Measurements from ENCODE around the gene PKNOX1. TPM values are rescaled to one million over a fixed set of nuclear protein-coding genes. Genes with fewer than 3 reads are reported as not detected.
"Not testable (repeated sequence)": the region's sequence is repeated elsewhere in the genome, so short reads cannot be mapped to it uniquely, and the experiment has no call there.

The PKNOX1 gene
- total RNA-seq, 1 donor from 2014 or later: 25.1 TPM

GRCh38 chr21:42964546-42965210, 9.7 kb upstream of the PKNOX1 start:
- intact Hi-C loops (cut with micrococcal nuclease): no loop called here
- DNase-seq (ENCODE audit: low spot score): no peak
- H3K27me3 Mint-ChIP-seq (ENCODE audit: insufficient read depth): peaks cover 2% of the 10 kb centered on the region
- no peaks in the 10 kb centered on the region for H3K9me3 Mint-ChIP-seq
- no peaks in the 10 kb centered on the region for H3K36me3 Mint-ChIP-seq (ENCODE audit: low read depth)
- H3K27ac Mint-ChIP-seq: no peak overlapping the region
- H3K4me1 Mint-ChIP-seq (ENCODE audit: low read depth): no peaks in the 10 kb centered on the region
- no peak overlapping the region for H3K4me3 Mint-ChIP-seq

GRCh38 chr21:42965211-42965560, 9.2 kb upstream of the PKNOX1 start:
- H3K9me3 Mint-ChIP-seq: no peaks in the 10 kb centered on the region
- peaks cover 2% of the 10 kb centered on the region for H3K27me3 Mint-ChIP-seq (ENCODE audit: insufficient read depth)
- H3K4me1 Mint-ChIP-seq (ENCODE audit: low read depth): no peaks in the 10 kb centered on the region
- intact Hi-C loops (cut with micrococcal nuclease): no loop called here
- DNase-seq (ENCODE audit: low spot score): no peak
- no peaks in the 10 kb centered on the region for H3K36me3 Mint-ChIP-seq (ENCODE audit: low read depth)
- H3K4me3 Mint-ChIP-seq: no peak overlapping the region
- no peak overlapping the region for H3K27ac Mint-ChIP-seq

GRCh38 chr21:42967616-42968015, 6.7 kb upstream of the PKNOX1 start:
- H3K9me3 Mint-ChIP-seq; H3K36me3 Mint-ChIP-seq (ENCODE audit: low read depth); H3K27me3 Mint-ChIP-seq (ENCODE audit: insufficient read depth); DNase-seq (ENCODE audit: low spot score); intact Hi-C loops (cut with micrococcal nuclease); H3K4me3 Mint-ChIP-seq; H3K4me1 Mint-ChIP-seq (ENCODE audit: low read depth); H3K27ac Mint-ChIP-seq: not testable (repeated sequence)

- Mint-ChIP-seq H3K4me3 (no peak overlapping the region), H3K27ac (no peak overlapping the region), H3K27me3 (ENCODE audit: insufficient read depth) (no peaks in the 10 kb centered on the region), H3K36me3 (ENCODE audit: low read depth) (no peaks in the 10 kb centered on the region), H3K9me3 (no peaks in the 10 kb centered on the region), H3K4me1 (ENCODE audit: low read depth) (no peaks in the 10 kb centered on the region)
- DNase-seq (ENCODE audit: low spot score): no peak
- intact Hi-C loops (cut with micrococcal nuclease): no loop called here
Measured at GRCh38 chr21:42969193-42969600, 5.2 kb upstream of the PKNOX1 start.

- no peaks in the 10 kb centered on the region for H3K36me3 Mint-ChIP-seq (ENCODE audit: low read depth)
- no peaks in the 10 kb centered on the region for H3K9me3 Mint-ChIP-seq
- no peak overlapping the region for H3K4me3 Mint-ChIP-seq
- intact Hi-C loops (cut with micrococcal nuclease): loop anchor here (5.0 kb wide), 1 partner anchor 686 kb away; the partner anchor contains the start of genes HSF2BP and RRP1B
- no peak overlapping the region for H3K27ac Mint-ChIP-seq
- no peaks in the 10 kb centered on the region for H3K27me3 Mint-ChIP-seq (ENCODE audit: insufficient read depth)
- peaks cover 5% of the 10 kb centered on the region for H3K4me1 Mint-ChIP-seq (ENCODE audit: low read depth)
- DNase-seq (ENCODE audit: low spot score): no peak
Measured at GRCh38 chr21:42970946-42971653, 3.3 kb upstream of the PKNOX1 start.

GRCh38 chr21:42971897-42972275, 2.5 kb upstream of the PKNOX1 start:
- H3K4me3 Mint-ChIP-seq: no peak overlapping the region
- intact Hi-C loops (cut with micrococcal nuclease): loop anchor here (5.0 kb wide), 1 partner anchor 685 kb away; the partner anchor contains the start of genes HSF2BP and RRP1B
- peaks cover 3% of the 10 kb centered on the region for H3K36me3 Mint-ChIP-seq (ENCODE audit: low read depth)
- H3K9me3 Mint-ChIP-seq: no peaks in the 10 kb centered on the region
- no peak for DNase-seq (ENCODE audit: low spot score)
- no peak overlapping the region for H3K27ac Mint-ChIP-seq
- peaks cover 13% of the 10 kb centered on the region for H3K4me1 Mint-ChIP-seq (ENCODE audit: low read depth)
- no peaks in the 10 kb centered on the region for H3K27me3 Mint-ChIP-seq (ENCODE audit: insufficient read depth)

GRCh38 chr21:42973309-42973990, 912 bp upstream of the PKNOX1 start:
- Mint-ChIP-seq H3K27me3 (ENCODE audit: insufficient read depth) (no peaks in the 10 kb centered on the region), H3K36me3 (ENCODE audit: low read depth) (peaks cover 11% of the 10 kb centered on the region), H3K4me3 (peak overlapping the region; percentile 78), H3K9me3 (no peaks in the 10 kb centered on the region), H3K4me1 (ENCODE audit: low read depth) (peaks cover 25% of the 10 kb centered on the region), H3K27ac (peak overlapping the region; percentile 87)
- intact Hi-C loops (cut with micrococcal nuclease): loop anchor here (5.0 kb wide), 1 partner anchor 684 kb away; the partner anchor contains the start of genes HSF2BP and RRP1B
- no peak for DNase-seq (ENCODE audit: low spot score)

- H3K4me3 Mint-ChIP-seq: peak overlapping the region; percentile 87
- intact Hi-C loops (cut with micrococcal nuclease): loop anchor here (1.0 to 5.0 kb wide), 4 partner anchors 51 to 682 kb away; partner anchors contain the start of genes HSF2BP, NDUFV3, RRP1B and WDR4
- H3K27ac Mint-ChIP-seq: peak overlapping the region; percentile 87
- peaks cover 18% of the 10 kb centered on the region for H3K36me3 Mint-ChIP-seq (ENCODE audit: low read depth)
- H3K4me1 Mint-ChIP-seq (ENCODE audit: low read depth): peaks cover 25% of the 10 kb centered on the region
- no peaks in the 10 kb centered on the region for H3K9me3 Mint-ChIP-seq
- H3K27me3 Mint-ChIP-seq (ENCODE audit: insufficient read depth): no peaks in the 10 kb centered on the region
- peak; percentile 40 for DNase-seq (ENCODE audit: low spot score)
Measured at GRCh38 chr21:42974832-42975820, 764 bp downstream of the PKNOX1 start.

- DNase-seq (ENCODE audit: low spot score): no peak
- Mint-ChIP-seq H3K36me3 (ENCODE audit: low read depth) (peaks cover 21% of the 10 kb centered on the region), H3K4me1 (ENCODE audit: low read depth) (peaks cover 31% of the 10 kb centered on the region), H3K27ac (peak overlapping the region; percentile 87), H3K4me3 (peak overlapping the region; percentile 87), H3K9me3 (no peaks in the 10 kb centered on the region), H3K27me3 (ENCODE audit: insufficient read depth) (no peaks in the 10 kb centered on the region)
- intact Hi-C loops (cut with micrococcal nuclease): no loop called here
Measured at GRCh38 chr21:42975886-42976608, 1.7 kb downstream of the PKNOX1 start.

- Mint-ChIP-seq H3K36me3 (ENCODE audit: low read depth) (peaks cover 24% of the 10 kb centered on the region), H3K27ac (no peak overlapping the region), H3K27me3 (ENCODE audit: insufficient read depth) (no peaks in the 10 kb centered on the region), H3K9me3 (no peaks in the 10 kb centered on the region), H3K4me3 (no peak overlapping the region), H3K4me1 (ENCODE audit: low read depth) (peaks cover 37% of the 10 kb centered on the region)
- DNase-seq (ENCODE audit: low spot score): no peak
- intact Hi-C loops (cut with micrococcal nuclease): no loop called here
Measured at GRCh38 chr21:42980312-42981213, 6.2 kb downstream of the PKNOX1 start.

- Mint-ChIP-seq H3K27ac (no peak overlapping the region), H3K9me3 (no peaks in the 10 kb centered on the region), H3K4me1 (ENCODE audit: low read depth) (peaks cover 33% of the 10 kb centered on the region), H3K36me3 (ENCODE audit: low read depth) (peaks cover 24% of the 10 kb centered on the region), H3K4me3 (no peak overlapping the region), H3K27me3 (ENCODE audit: insufficient read depth) (no peaks in the 10 kb centered on the region)
- DNase-seq (ENCODE audit: low spot score): no peak
- intact Hi-C loops (cut with micrococcal nuclease): no loop called here
Measured at GRCh38 chr21:42981214-42981523, 6.8 kb downstream of the PKNOX1 start.

Data from activated T-helper 1 cell treated with anti-CD3 and anti-CD28 coated beads, Interleukin-12 subunit alpha, Interleukin-12 subunit beta, Interleukin-2, Interleukin-4 antibody, amounts not matched to agents 30 ng/mL and 10 ng/mL and 1 ng/mL, durations not matched to agents 14 hours and 24 hours and 36 hours (primary cell).